GM20431 (cell line): ENCODE results near the gene LSS.

Source experiments
- in situ Hi-C: fragments of 300-500 bp; cut with MseI, MboI; formaldehyde crosslinking; loops from one replicate; pipeline ENCODE4 v1.15.0; 2020; ENCODE audit warnings: low sequenced_read_pairs; ENCODE audit not compliant: unreplicated experiment

The LSS gene

GRCh38 chr21:46228345-46229051 is at the start of gene LSS:
Gene LSS (minus strand): TSS chr21:46228774. CDS start chr21:46228745, 29 bp downstream.
- in situ Hi-C loops = no loop called here

- in situ Hi-C loops = no loop called here
Measured at GRCh38 chr21:46274797-46275390, 46.3 kb upstream of the LSS start.

- in situ Hi-C loops = no loop called here
Measured at GRCh38 chr21:46273341-46273740, 44.8 kb upstream of the LSS start.

GRCh38 chr21:46269466-46269865 is 40.9 kb upstream of the LSS start:
- in situ Hi-C loops = no loop called here

GRCh38 chr21:46268371-46268770 is 39.8 kb upstream of the LSS start:
- in situ Hi-C loops = no loop called here

- in situ Hi-C loops = no loop called here
Measured at GRCh38 chr21:46266946-46267345, 38.4 kb upstream of the LSS start.

GRCh38 chr21:46265736-46266525 is 37.4 kb upstream of the LSS start:
- in situ Hi-C loops = no loop called here

GRCh38 chr21:46264690-46265144 is 36.1 kb upstream of the LSS start:
- in situ Hi-C loops = no loop called here

GRCh38 chr21:46264046-46264689 is 35.6 kb upstream of the LSS start:
- in situ Hi-C loops = no loop called here

- in situ Hi-C loops = no loop called here
Measured at GRCh38 chr21:46256501-46256994, 28.0 kb upstream of the LSS start.

- in situ Hi-C loops = no loop called here
Measured at GRCh38 chr21:46255758-46256337, 27.3 kb upstream of the LSS start.

- in situ Hi-C loops = no loop called here
Measured at GRCh38 chr21:46255166-46255565, 26.6 kb upstream of the LSS start.

- in situ Hi-C loops = no loop called here
Measured at GRCh38 chr21:46254208-46254975, 25.8 kb upstream of the LSS start.

GRCh38 chr21:46253610-46254124 is 25.1 kb upstream of the LSS start:
- in situ Hi-C loops = no loop called here

GRCh38 chr21:46252840-46253239 is 24.3 kb upstream of the LSS start:
- in situ Hi-C loops = no loop called here

GRCh38 chr21:46250146-46250725 is 21.7 kb upstream of the LSS start:
- in situ Hi-C loops = no loop called here

- in situ Hi-C loops = no loop called here
Measured at GRCh38 chr21:46248827-46249226, 20.3 kb upstream of the LSS start.

- in situ Hi-C loops = no loop called here
Measured at GRCh38 chr21:46248422-46248782, 19.8 kb upstream of the LSS start.
